ENCODE results near the gene FAM200C.

Gene FAM200C

DNA sequence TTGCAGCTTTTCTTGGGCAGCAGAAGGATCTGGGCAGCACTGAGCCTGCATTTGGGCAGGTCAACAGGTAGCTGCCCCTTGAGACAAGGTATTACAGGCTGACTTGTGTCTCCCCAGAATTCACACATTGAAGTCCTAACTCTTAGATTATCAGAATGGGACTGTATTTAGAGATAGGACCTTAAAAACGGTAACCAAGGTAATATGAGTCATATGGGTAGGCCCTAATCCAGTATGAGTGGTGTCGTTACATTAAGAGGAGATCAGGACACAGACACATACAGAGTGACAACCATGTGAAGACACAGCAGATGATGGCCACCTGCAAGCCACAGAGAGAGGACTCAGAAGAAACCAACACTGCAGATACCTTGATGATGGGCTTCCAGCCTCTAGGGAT lies 32.6 kb downstream of the FAM200C start:
- DNase-seq (ENCODE audit: low spot score) = no peak

DNA sequence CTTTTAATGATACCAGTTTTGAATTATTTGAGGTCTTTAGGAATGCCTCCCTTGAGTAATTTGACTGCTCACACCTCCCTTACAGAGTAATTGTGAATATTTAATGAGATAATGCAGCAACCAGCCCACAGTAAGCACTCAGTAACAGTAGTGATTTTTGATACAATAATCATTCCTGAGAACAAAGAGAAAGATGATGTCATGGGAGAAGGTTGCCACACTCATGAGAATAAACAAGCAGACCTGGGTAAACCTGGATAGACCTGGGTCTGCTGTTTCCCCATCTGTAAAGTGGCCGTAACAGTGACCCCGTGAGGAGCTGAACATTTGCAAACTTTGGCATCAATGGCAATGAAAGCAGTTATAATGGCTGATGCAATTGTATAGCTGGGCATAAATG lies 33.6 kb downstream of the FAM200C start:
- DNase-seq (ENCODE audit: low spot score) = no peak

DNA sequence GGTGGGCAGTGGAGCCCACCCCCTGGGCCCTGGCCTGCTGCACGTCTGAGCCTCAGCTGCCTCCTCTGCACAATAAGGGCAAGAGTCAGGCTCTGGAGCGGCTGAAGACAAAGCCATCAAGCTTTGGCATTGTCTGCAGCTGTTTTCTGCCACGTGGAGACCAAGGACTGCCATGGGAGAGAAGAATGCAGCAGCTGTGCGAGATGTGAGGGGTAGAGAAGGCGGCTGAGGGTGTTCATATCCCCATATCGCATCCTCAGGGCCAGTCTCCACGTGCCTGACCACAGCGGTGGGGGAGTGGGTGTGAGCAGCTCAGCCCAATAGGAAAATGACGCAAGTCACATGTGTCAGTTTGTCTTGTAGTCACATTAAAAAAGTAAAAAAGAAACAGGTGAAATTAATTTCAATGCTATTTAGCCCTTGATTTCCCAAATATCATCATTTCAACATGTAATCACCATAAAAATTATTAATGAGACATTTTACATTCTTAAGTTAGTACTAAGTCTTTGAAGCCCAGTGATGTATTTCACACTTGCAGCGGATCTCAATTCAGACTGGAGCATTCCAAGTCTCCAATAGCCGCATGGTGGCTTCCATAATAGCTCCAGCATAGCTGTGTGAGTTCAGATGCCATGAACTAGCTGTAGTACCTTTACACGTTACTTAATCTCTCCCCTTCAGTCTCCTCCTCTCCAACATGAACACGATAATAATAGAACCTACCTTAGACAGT lies 36.0 kb downstream of the FAM200C start:
- no peak for DNase-seq (ENCODE audit: low spot score)

DNA sequence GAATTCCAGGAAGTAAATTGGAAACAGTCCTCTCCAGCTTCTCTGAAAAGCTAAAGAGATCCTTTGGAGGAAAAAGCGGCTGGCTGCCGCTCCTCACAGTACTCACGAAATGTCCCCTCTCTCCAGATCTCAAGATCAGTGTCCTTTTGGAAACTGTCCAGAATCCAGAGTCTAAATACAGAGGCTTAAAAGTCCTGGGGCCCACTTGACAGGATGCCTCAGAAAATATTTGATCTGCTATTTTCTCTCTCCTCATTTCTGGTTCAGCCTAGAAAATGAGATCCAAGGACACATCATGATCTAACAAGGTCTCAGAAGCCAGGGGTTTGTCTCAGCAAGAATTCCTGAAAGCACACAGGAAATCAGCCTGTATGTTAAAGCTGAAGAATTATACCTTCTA lies 36.6 kb downstream of the FAM200C start:
- DNase-seq (ENCODE audit: low spot score) = no peak

DNA sequence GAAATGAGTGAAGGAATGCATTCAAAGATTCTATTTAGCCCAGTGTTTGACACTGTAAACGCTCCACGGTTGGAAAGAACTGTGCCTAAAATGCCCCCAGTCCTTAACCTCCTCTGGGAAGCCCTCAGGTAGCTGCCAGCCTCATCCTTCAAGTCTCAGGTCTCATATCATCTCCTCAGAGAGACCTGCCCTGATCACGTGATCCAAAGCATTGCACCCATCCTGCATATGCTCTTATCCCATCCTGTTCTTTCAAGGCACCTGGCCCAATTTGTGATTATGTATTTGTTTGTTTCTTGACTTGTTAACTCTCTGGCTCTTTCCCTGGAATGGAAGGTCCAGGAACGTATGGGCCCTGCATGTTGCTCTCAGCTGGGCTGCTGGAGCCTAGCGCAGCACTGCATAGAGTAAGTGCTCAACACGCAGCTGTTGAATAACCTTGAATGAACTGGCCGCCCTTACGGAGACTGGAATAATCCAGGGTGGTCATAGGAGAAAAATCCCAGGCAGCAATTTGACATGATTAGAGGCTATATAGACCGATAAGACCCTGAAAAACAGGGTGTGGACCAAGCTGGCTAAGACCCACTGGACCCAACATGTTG lies 38.1 kb downstream of the FAM200C start:
- no peak for DNase-seq (ENCODE audit: low spot score)

DNA sequence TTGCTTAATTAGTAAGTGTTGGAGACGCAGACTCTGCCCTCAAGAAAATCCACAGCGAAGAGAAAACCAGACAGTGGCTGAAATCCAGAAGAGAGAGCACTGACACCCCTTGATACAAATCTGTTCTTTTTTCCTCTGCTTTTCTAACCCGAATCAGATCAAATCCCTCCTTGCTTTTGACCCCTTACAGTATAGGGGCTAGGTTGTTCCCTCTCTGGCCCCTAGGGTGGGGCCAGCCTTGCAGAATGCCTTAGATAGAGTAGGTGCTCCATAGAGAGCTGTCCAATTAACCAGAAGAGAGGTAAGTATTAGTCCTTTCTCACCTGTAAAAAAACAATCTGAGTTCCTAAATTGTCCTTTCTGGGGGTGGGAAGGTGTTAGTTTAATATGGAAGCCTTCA lies 39.5 kb downstream of the FAM200C start:
- no peak for DNase-seq (ENCODE audit: low spot score)

DNA sequence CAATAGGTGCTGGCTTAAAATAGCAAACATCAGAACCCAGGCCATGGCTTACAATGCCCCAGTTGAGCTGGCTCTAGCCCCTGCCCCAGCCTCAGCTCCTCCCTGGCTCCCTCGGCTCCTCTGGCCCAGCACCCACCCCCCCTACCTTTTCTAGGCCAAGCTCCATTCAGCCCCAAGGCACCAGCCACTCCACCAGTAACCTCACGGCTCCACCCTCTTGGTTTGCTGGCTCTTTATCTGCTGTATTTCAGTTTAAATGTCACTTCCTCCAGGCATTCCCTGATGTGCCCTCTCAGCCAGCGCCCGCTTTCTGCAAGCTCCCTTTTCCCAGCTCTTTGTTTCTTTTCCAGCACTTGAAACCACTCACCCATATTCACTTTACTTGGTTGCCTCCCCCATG lies 40.0 kb downstream of the FAM200C start:
- no peak for DNase-seq (ENCODE audit: low spot score)

DNA sequence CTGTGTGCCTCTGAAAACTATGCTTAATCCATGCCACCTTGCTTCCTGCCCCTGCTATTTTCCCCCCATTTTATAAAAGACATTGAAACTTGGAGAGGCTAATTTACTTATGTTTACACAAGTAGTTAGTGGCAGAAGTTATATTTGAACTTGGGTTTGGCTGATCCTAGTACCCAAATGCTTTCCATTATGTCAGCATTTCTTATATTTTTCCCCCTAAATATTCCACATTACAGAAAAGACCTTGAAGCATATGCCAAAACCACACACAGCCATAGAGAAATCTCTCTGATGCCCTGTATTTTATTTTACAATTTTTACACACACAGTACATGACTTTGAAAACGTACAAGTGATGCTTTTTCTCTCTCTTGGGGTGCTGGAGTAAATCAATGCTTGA lies 40.6 kb downstream of the FAM200C start:
- no peak for DNase-seq (ENCODE audit: low spot score)

DNA sequence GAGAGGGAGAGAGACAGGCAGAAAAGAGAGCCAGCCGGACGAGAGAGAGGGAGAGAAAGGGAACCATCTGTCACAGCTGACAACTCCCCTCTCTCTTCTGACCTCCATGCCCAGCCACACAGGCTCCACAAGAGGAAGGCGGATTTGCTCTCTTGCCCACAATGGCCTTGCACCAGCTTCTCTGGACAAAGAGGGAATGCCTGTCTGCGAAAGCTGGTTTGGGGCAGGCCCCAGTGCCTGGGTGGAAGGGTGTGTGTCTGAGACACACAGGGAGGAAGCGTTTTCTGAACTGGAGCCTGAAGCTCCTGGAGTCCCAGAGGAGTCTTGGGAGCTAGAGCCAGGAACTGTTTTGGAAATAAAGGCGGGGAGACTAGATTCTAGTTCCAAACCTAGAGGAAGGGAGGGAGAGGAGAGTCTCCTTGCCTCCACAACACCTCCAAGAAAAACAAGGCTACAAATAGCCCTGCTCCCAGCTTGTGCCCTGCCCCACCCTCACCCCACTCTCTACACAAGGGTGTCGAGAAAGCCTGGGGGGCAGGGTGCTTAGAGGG lies 41.9 kb downstream of the FAM200C start:
- no peak for DNase-seq (ENCODE audit: low spot score)

DNA sequence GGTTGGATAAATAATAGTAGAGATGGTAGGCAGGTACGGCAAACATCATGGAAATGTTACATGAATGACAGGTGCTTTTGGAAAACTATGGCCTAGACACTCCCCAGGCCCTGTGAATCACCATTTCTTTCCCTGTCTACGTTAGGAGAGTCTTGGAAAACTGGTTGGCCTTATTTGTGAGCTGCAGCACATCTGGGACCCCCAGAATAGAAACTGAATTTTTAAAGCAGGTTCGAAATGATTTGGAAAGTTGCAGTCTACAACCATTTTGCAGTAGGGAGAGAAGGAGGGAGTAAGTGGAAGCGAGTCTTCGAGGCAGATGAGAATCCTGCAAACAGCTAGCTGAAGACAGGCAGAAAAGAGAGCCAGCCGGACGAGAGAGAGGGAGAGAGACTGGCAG lies 42.5 kb downstream of the FAM200C start:
- DNase-seq (ENCODE audit: low spot score) = no peak

DNA sequence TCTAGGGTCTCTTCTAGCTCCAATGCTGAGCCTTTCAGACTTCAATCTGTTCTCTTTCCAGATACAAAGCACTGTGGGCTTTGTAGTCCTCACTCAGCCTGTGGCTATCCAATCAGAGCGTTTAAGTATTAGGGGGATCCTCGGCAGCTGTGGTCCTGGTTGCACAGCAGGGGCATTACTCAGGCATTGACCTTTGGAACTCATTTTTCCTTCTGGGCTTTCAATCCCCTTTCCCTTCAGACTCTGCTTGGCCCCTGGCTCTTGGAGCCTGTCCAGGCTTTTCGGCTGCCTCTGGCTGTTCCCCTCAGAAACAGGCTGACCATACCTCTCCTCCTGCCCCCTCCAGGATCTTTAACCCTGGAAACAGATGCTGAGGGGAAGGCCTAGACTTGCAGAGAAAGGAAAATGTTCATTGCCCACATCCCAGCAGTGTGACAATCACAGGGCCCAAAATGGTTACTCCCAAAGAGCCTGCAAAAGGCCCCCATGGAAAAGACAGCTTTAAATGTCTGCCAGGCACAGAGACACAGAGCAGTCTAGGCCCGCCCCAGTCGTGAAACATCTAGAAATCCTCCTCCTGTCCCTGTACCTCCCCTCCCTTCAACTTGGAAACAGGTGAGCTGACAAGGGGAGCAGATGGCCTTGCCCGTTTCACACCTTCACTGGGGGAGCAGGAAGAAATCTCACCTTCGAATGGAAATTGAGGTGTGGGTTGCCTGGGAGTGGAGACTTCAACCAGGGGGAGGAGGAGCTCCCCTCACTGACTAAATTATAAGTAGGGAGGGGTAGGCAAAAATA lies 43.1 kb downstream of the FAM200C start:
- no peak for DNase-seq (ENCODE audit: low spot score)

DNA sequence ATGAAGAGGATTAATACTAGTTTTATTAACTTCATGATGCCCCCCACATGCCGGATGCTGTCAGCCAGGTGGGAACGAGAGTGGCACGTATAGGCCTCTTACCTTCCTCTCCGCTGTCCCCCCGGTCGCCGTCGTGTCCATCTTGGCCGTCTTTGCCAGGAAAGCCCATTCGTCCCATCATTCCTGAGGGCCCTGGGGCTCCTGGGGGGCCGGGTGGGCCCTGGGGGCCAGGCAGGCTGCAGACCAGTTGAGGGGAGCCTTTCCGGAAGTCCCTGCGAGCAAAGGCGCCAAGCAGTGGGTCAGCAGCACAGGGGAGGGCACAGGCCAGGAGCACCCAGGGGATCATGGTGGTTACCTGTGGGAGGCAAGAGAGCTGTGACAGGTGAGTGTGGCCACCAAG lies 45.2 kb downstream of the FAM200C start:
- DNase-seq (ENCODE audit: low spot score) = no peak

DNA sequence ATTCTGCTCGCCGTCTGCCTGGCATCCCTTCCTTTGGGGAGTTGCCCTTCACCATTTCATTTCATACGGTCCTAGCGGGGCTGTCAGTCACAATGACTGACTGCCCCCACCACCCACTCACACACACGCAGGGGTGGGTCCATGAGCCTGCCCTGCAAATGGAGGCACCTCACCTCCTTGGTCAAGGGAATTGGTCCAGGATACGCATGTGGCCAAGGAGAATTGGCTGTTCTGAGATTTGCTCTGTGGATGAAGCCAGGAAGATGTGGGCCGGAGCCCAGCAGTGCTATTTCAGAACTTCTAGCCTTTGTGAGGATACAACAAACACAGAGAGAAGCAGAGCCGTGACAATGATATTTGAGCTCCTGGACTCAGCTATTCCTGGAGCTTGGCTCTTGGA lies 46.5 kb downstream of the FAM200C start:
- no peak for DNase-seq (ENCODE audit: low spot score)

DNA sequence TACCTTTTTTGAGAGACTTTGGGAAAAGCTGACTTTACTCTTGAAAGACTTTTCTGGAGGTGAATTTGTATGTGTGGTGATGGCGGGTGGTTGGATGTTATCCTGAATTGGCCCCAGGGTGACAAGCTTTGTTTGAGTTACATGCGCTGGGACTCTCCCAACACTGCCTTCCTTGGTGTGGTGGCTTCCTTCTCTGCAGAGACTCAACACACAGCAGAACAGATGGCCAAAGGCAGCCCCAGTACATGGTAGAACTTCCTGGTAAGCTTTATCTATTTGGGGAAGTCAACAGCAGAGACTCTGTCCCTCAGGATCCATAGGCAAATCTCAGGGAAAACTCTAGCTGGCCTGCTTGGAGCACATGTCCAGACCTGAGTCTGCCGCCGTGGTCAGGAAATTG lies 47.5 kb downstream of the FAM200C start:
- DNase-seq (ENCODE audit: low spot score) = no peak

DNA sequence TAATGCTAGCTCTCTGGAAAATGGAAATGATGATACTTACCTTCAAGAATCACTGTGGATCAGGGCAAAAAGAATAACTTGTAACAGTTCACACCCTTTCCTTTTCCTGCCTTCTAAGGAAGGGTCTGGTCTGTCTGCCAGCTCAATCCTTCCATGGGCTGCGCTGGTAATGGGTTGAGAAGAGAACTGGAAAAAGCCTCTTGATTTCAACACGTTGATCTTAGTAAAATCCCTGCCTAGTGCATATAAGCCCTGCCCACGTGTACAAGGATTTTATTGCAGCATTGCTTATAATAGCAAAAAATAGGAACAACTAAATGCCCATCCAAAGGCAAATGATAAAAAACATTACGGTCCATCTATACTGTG lies 49.9 kb downstream of the FAM200C start:
- DNase-seq (ENCODE audit: low spot score) = no peak

DNA sequence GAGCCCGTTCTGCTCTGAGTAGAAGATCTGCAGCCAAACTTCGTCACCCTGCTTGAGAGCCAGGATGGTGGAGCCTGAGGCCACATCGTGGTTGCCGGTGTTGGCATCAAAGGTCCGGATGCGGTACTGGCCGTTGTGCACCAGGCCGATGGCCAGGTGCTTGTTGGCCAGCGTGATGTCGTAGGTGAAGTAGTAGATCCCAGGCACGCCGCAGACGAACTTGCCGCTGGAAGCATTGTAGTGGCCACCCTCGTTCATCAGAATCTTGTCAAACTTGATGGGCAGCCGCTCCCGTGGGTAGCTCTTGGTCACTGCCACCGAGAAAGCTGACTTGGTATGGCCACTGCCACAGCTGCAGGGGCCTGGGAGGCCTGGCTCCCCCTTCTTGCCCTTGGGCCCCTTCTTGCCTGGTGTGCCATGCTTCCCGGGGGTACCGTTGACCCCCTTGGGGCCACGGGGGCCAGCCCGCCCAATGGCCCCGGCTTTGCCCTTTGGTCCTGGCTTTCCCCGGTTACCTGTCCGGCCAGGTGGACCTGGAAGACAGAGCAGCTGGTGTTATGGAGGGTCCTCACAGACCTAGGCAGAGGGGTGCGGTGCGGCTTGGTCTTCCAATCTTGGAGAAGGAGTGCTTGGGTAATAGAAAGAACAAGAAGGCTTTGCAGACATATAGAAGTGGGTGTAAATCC lies 50.5 kb downstream of the FAM200C start:
- DNase-seq (ENCODE audit: low spot score) = no peak

DNA sequence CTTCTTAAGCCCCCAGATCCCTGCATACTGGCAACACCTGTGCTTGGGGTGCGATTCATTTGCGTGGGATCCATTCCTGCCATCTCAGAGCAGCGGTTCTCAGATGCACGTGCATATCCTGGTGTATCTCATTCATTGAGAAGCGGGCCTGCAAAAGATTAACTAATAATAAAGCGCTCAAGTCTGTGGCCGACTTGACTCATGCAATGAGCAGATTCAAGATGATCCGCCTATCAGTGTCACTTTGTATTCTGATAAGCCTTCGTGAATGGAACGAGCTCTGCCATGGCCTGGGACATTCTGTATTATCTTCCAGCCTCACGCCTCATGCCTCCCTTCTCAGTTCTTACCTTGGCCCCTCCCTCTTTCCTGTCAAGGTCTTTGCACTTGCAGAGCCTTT lies 51.8 kb downstream of the FAM200C start:
- no peak for DNase-seq (ENCODE audit: low spot score)

DNA sequence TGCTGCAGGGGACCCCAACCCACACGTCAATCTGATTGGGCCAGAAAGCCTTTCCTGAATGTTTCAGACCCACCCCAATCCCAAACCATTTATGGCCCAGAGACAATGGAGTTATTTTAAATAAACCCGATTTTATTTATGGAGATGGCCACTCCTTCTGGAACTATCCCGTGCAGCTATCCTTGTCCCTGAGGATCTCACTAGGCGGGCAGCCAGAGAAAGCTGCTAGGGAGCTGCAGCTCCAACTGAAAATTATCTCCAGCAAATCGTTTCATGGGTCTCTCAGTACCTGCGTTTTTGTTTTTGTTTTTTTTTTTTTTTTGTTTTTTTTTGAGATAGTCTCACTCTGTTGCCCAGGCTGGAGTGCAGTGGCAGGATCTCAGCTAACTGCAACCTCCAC lies 52.4 kb downstream of the FAM200C start:
- DNase-seq (ENCODE audit: low spot score) = no peak

All from D341Med (cell line).